ENCODE results near the gene RGS16. TPM values are rescaled to one million over a fixed set of nuclear protein-coding genes. Genes with fewer than 3 reads are reported as not detected.

RGS16 gene
- total RNA-seq, 2 donors from 2014 or later: 1.5 to 1.9 TPM

DNA sequence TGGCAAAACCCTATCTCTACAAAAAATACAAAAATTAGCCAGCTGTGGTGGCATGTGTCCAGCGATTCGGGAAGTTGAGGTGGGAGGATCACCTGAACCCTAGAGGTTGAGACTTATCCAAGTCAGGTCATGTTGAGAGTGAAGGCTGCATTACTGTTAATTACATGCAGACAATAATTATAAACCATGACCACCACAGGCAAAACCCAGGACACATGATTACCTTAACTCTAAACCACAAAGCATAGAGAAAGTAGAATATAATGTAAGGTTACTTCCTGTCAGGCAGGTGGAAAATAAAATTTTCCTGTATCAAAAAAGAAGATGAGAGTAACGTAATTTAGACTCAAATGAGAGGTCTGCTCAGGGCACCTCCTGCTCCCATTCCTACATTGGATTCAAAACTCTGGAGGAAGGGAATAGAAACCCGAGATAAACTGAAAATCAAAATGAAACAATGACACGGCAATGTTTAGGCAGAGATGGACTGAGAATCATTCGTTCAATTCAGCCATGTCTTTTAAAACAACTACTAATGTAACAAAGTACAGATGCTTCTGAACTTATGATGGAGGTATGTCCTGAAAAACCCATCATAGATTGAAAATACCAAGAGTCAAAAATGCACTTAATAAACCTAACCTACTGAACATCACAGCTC, 46.6 kb upstream of the RGS16 start:
- H3K36me3 ChIP-seq: no peaks in the 10 kb centered on the region
- TF ChIP-seq CTCF (IDR thresholded peaks at IDR 0.05) (no peak), POLR2AphosphoS5 (IDR thresholded peaks at IDR 0.05) (no peak), POLR2A (IDR thresholded peaks at IDR 0.05) (no peak)
- no peaks in the 10 kb centered on the region for H3K4me1 ChIP-seq (replicated peaks)
- WGBS: 77% methylated on average over 6 of the region's 6 CpGs
- no peak overlapping the region for H3K27ac ChIP-seq
- no peaks in the 10 kb centered on the region for H3K9me3 ChIP-seq
- no peak overlapping the region for H3K4me3 ChIP-seq
- intact Hi-C loops (cut with DNase I): no loop called here
- no peak for DNase-seq (ENCODE audit: low spot score)
- H3K27me3 ChIP-seq (replicated peaks; ENCODE audit: insufficient read depth): no peaks in the 10 kb centered on the region

- Histone ChIP-seq H3K36me3 (no peaks in the 10 kb centered on the region), H3K4me3 (no peak overlapping the region), H3K27me3 (replicated peaks; ENCODE audit: insufficient read depth) (no peaks in the 10 kb centered on the region), H3K9me3 (no peaks in the 10 kb centered on the region), H3K4me1 (replicated peaks) (no peaks in the 10 kb centered on the region), H3K27ac (no peak overlapping the region)
- WGBS: 91% methylated on average over 7 of the region's 7 CpGs
- TF ChIP-seq POLR2A (IDR thresholded peaks at IDR 0.05): no peak
- TF ChIP-seq POLR2AphosphoS5 (IDR thresholded peaks at IDR 0.05): no peak
- TF ChIP-seq CTCF (IDR thresholded peaks at IDR 0.05): no peak
- intact Hi-C loops (cut with DNase I): no loop called here
- DNase-seq (ENCODE audit: low spot score): no peak
Measured at GRCh38 chr1:182649041-182649440, 44.9 kb upstream of the RGS16 start.

- H3K4me3 ChIP-seq: no peak overlapping the region
- no peaks in the 10 kb centered on the region for H3K9me3 ChIP-seq
- WGBS: 83% methylated on average over 2 of the region's 2 CpGs
- intact Hi-C loops (cut with DNase I): no loop called here
- no peaks in the 10 kb centered on the region for H3K27me3 ChIP-seq (replicated peaks; ENCODE audit: insufficient read depth)
- no peak overlapping the region for H3K27ac ChIP-seq
- TF ChIP-seq CTCF (IDR thresholded peaks at IDR 0.05) (no peak), POLR2AphosphoS5 (IDR thresholded peaks at IDR 0.05) (no peak), POLR2A (IDR thresholded peaks at IDR 0.05) (no peak)
- DNase-seq (ENCODE audit: low spot score): no peak
- no peaks in the 10 kb centered on the region for H3K4me1 ChIP-seq (replicated peaks)
- no peaks in the 10 kb centered on the region for H3K36me3 ChIP-seq
Measured at GRCh38 chr1:182646739-182647138, 42.5 kb upstream of the RGS16 start.

DNA sequence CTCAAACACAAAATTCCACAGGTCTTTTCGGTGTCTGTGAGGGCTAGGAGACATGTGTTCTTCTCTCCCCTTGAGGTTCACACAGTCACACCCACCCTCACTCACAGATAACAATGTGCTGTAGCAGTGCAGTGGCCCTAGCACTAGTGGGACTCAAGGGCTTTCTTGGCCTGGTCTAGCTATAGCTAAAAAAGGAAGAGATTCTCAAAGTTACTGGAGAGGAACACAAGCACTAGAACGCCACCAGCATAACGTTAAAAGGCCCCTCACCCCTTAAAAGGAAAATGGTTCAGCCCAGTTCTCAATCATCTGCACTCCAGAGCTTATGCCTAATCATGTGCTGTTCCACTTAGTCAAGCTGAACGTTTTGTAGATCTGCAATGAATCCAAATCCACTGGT, 40.7 kb upstream of the RGS16 start:
- intact Hi-C loops (cut with DNase I): no loop called here
- Histone ChIP-seq H3K27ac (no peak overlapping the region), H3K4me3 (no peak overlapping the region), H3K36me3 (no peaks in the 10 kb centered on the region), H3K9me3 (no peaks in the 10 kb centered on the region), H3K4me1 (replicated peaks) (no peaks in the 10 kb centered on the region), H3K27me3 (replicated peaks; ENCODE audit: insufficient read depth) (no peaks in the 10 kb centered on the region)
- 88% methylated on average over 4 of the region's 4 CpGs for WGBS
- no peak for TF ChIP-seq POLR2AphosphoS5 (IDR thresholded peaks at IDR 0.05)
- TF ChIP-seq POLR2A (IDR thresholded peaks at IDR 0.05): no peak
- no peak for TF ChIP-seq CTCF (IDR thresholded peaks at IDR 0.05)
- no peak for DNase-seq (ENCODE audit: low spot score)

- Histone ChIP-seq H3K9me3 (no peaks in the 10 kb centered on the region), H3K27me3 (replicated peaks; ENCODE audit: insufficient read depth) (no peaks in the 10 kb centered on the region), H3K4me1 (replicated peaks) (no peaks in the 10 kb centered on the region), H3K27ac (no peak overlapping the region), H3K36me3 (no peaks in the 10 kb centered on the region), H3K4me3 (no peak overlapping the region)
- intact Hi-C loops (cut with DNase I): no loop called here
- TF ChIP-seq POLR2AphosphoS5 (IDR thresholded peaks at IDR 0.05) (no peak), POLR2A (IDR thresholded peaks at IDR 0.05) (no peak), CTCF (IDR thresholded peaks at IDR 0.05) (no peak)
- DNase-seq (ENCODE audit: low spot score): no peak
- WGBS: 71% methylated on average over 3 of the region's 3 CpGs
Measured at GRCh38 chr1:182643699-182644098, 39.5 kb upstream of the RGS16 start.

Measured in prostate gland (tissue), 2 donors.